ENCODE results near the gene CYP2W1. TPM values are rescaled to one million over a fixed set of nuclear protein-coding genes. Genes with fewer than 3 reads are reported as not detected.
A peak's percentile ranks its signal among the peaks of the same experiment; 100 is the strongest.

The CYP2W1 gene
- total and polyA plus RNA-seq, 4 experiments from 2014 or later = not detected

GRCh38 chr7:969403-969802 lies 13.6 kb upstream of the CYP2W1 start:
- peaks cover 45% of the 10 kb centered on the region for H3K4me1 ChIP-seq (ENCODE audit: insufficient read depth, low read length)
- no peaks in the 10 kb centered on the region for H3K9me3 ChIP-seq (ENCODE audit: control insufficient read depth in 1 of 2, low read length in 2 of 2)
- H3K4me3 ChIP-seq (ENCODE audit: low read length in 2 of 2) = no peak overlapping the region
- POLR2A ChIA-PET (ENCODE audit: partially characterized antibody) = no interaction called here
- CTCF ChIA-PET (ENCODE audit: partially characterized antibody) = no interaction called here
- intact Hi-C loops (cut with micrococcal nuclease) = no loop called here
- no peak for DNase-seq
- H3K27ac ChIP-seq (ENCODE audit: low read depth, low read length) = no peak overlapping the region
- H3K36me3 ChIP-seq (ENCODE audit: insufficient read depth, low read length) = peaks cover 54% of the 10 kb centered on the region
- Mint-ChIP-seq H3K27ac (no peak overlapping the region), H3K4me1 (peaks cover 22 to 49% (median 33%) of the 10 kb centered on the region in 4 donors), H3K4me3 (no peak overlapping the region), H3K36me3 (peaks cover 26 to 42% of the 10 kb centered on the region in 2 donors), H3K27me3 (no peaks in the 10 kb centered on the region), H3K9me3 (no peaks in the 10 kb centered on the region)
- H3K27me3 ChIP-seq (ENCODE audit: insufficient read depth, low read length) = no peaks in the 10 kb centered on the region

GRCh38 chr7:970744-971143 lies 12.2 kb upstream of the CYP2W1 start:
- peaks cover 37% of the 10 kb centered on the region for H3K4me1 ChIP-seq (ENCODE audit: insufficient read depth, low read length)
- H3K27me3 ChIP-seq (ENCODE audit: insufficient read depth, low read length) = no peaks in the 10 kb centered on the region
- no peak for DNase-seq
- H3K27me3 Mint-ChIP-seq = no peaks in the 10 kb centered on the region
- CTCF ChIA-PET (ENCODE audit: partially characterized antibody) = interaction anchor here (0.7 to 1.2 kb wide), 2 partner anchors 23 to 62 kb away, joined by 3 read pairs; no protein-coding TSS in a partner anchor
- H3K36me3 Mint-ChIP-seq = peaks cover 26 to 45% of the 10 kb centered on the region in 2 donors
- H3K9me3 Mint-ChIP-seq = no peaks in the 10 kb centered on the region
- no peaks in the 10 kb centered on the region for H3K9me3 ChIP-seq (ENCODE audit: control insufficient read depth in 1 of 2, low read length in 2 of 2)
- H3K27ac Mint-ChIP-seq = peak overlapping the region in 5 of 7 donors; percentile 27 to 82 (median 36)
- no peak overlapping the region for H3K27ac ChIP-seq (ENCODE audit: low read depth, low read length)
- intact Hi-C loops (cut with micrococcal nuclease) = no loop called here
- H3K4me3 ChIP-seq (ENCODE audit: low read length in 2 of 2) = no peak overlapping the region
- peaks cover 54% of the 10 kb centered on the region for H3K36me3 ChIP-seq (ENCODE audit: insufficient read depth, low read length)
- H3K4me3 Mint-ChIP-seq = peak overlapping the region in 2 of 8 donors; percentile 13 to 61
- peaks cover 19 to 43% (median 31%) of the 10 kb centered on the region in 4 donors for H3K4me1 Mint-ChIP-seq
- POLR2A ChIA-PET (ENCODE audit: partially characterized antibody) = no interaction called here

- H3K36me3 ChIP-seq (ENCODE audit: insufficient read depth, low read length) = peaks cover 47% of the 10 kb centered on the region
- intact Hi-C loops (cut with micrococcal nuclease) = no loop called here
- peak overlapping the region in 3 of 7 donors; percentile 4 to 57 (median 31) for H3K27ac Mint-ChIP-seq
- peaks cover 26 to 41% of the 10 kb centered on the region in 2 donors for H3K36me3 Mint-ChIP-seq
- no peak overlapping the region for H3K27ac ChIP-seq (ENCODE audit: low read depth, low read length)
- H3K4me1 ChIP-seq (ENCODE audit: insufficient read depth, low read length) = peaks cover 38% of the 10 kb centered on the region
- ChIA-PET POLR2A (ENCODE audit: partially characterized antibody) (interaction anchor here (4.6 kb wide), 1 partner anchor 50 kb away, joined by 78 read pairs; no protein-coding TSS in a partner anchor), CTCF (ENCODE audit: partially characterized antibody) (interaction anchor here (2.1 to 7.9 kb wide), 3 partner anchors 21 to 93 kb away, joined by 5 to 54 read pairs (median 7); partner anchors contain the start of gene GPR146)
- DNase-seq = no peak
- H3K4me3 Mint-ChIP-seq = peak overlapping the region in 2 of 8 donors; percentile 10 to 15
- no peaks in the 10 kb centered on the region for H3K27me3 ChIP-seq (ENCODE audit: insufficient read depth, low read length)
- H3K9me3 Mint-ChIP-seq = no peaks in the 10 kb centered on the region
- H3K9me3 ChIP-seq (ENCODE audit: control insufficient read depth in 1 of 2, low read length in 2 of 2) = no peaks in the 10 kb centered on the region
- no peaks in the 10 kb centered on the region for H3K27me3 Mint-ChIP-seq
- no peak overlapping the region for H3K4me3 ChIP-seq (ENCODE audit: low read length in 2 of 2)
- H3K4me1 Mint-ChIP-seq = peaks cover 16 to 37% (median 27%) of the 10 kb centered on the region in 4 donors
These were observed 10.9 kb upstream of the CYP2W1 start for GRCh38 chr7:972110-972509.

- intact Hi-C loops (cut with micrococcal nuclease) = no loop called here
- Histone ChIP-seq H3K4me3 (ENCODE audit: low read length in 2 of 2) (no peak overlapping the region), H3K36me3 (ENCODE audit: insufficient read depth, low read length) (peaks cover 45% of the 10 kb centered on the region)
These were observed 10.2 kb upstream of the CYP2W1 start for GRCh38 chr7:972676-973309.

GRCh38 chr7:973312-973711 lies 9.7 kb upstream of the CYP2W1 start:
- Mint-ChIP-seq H3K4me1 (peaks cover 13 to 37% (median 26%) of the 10 kb centered on the region in 4 donors), H3K9me3 (no peaks in the 10 kb centered on the region), H3K36me3 (peaks cover 16 to 32% of the 10 kb centered on the region in 2 donors), H3K27me3 (no peaks in the 10 kb centered on the region), H3K27ac (peak overlapping the region in 5 of 7 donors; percentile 12 to 83 (median 65)), H3K4me3 (peak overlapping the region; percentile 15 to 66 (median 58))
- Histone ChIP-seq H3K36me3 (ENCODE audit: insufficient read depth, low read length) (peaks cover 40% of the 10 kb centered on the region), H3K27ac (ENCODE audit: low read depth, low read length) (no peak overlapping the region), H3K4me1 (ENCODE audit: insufficient read depth, low read length) (peaks cover 38% of the 10 kb centered on the region), H3K9me3 (ENCODE audit: control insufficient read depth in 1 of 2, low read length in 2 of 2) (no peaks in the 10 kb centered on the region), H3K4me3 (ENCODE audit: low read length in 2 of 2) (no peak overlapping the region), H3K27me3 (ENCODE audit: insufficient read depth, low read length) (no peaks in the 10 kb centered on the region)
- ChIA-PET CTCF (ENCODE audit: partially characterized antibody) (interaction anchor here (1.1 to 7.9 kb wide), 8 partner anchors 20 to 114 kb away, joined by 3 to 54 read pairs (median 4); partner anchors contain the start of gene GPR146), POLR2A (ENCODE audit: partially characterized antibody) (interaction anchor here (0.7 to 4.6 kb wide), 5 partner anchors 9 to 98 kb away, joined by 3 to 78 read pairs (median 7); partner anchors contain the start of gene GET4)
- intact Hi-C loops (cut with micrococcal nuclease) = no loop called here
- DNase-seq = no peak

More at GRCh38 chr7:972676-973309, 10.2 kb upstream of the CYP2W1 start:
- POLR2A ChIA-PET (ENCODE audit: partially characterized antibody) = interaction anchor here (1.4 to 4.6 kb wide), 3 partner anchors 8 to 51 kb away, joined by 3 to 78 read pairs (median 7); no protein-coding TSS in a partner anchor
- peak overlapping the region; percentile 15 to 66 (median 58) for H3K4me3 Mint-ChIP-seq
- H3K36me3 Mint-ChIP-seq = peaks cover 20 to 35% of the 10 kb centered on the region in 2 donors
- peaks cover 38% of the 10 kb centered on the region for H3K4me1 ChIP-seq (ENCODE audit: insufficient read depth, low read length)
- no peaks in the 10 kb centered on the region for H3K27me3 ChIP-seq (ENCODE audit: insufficient read depth, low read length)
- no peaks in the 10 kb centered on the region for H3K9me3 Mint-ChIP-seq
- H3K27ac Mint-ChIP-seq = peak overlapping the region in 3 of 7 donors; percentile 12 to 65 (median 57)
- no peak overlapping the region for H3K27ac ChIP-seq (ENCODE audit: low read depth, low read length)
- peaks cover 14 to 37% (median 26%) of the 10 kb centered on the region in 4 donors for H3K4me1 Mint-ChIP-seq
- CTCF ChIA-PET (ENCODE audit: partially characterized antibody) = interaction anchor here (1.1 to 7.9 kb wide), 5 partner anchors 20 to 100 kb away, joined by 3 to 54 read pairs (median 5); partner anchors contain the start of gene GPR146
- no peaks in the 10 kb centered on the region for H3K27me3 Mint-ChIP-seq
- H3K9me3 ChIP-seq (ENCODE audit: control insufficient read depth in 1 of 2, low read length in 2 of 2) = no peaks in the 10 kb centered on the region
- DNase-seq = no peak

- peak overlapping the region; percentile 99 for H3K27ac ChIP-seq (ENCODE audit: low read depth, low read length)
- no peaks in the 10 kb centered on the region for H3K9me3 Mint-ChIP-seq
- H3K27me3 ChIP-seq (ENCODE audit: insufficient read depth, low read length) = no peaks in the 10 kb centered on the region
- POLR2A ChIA-PET (ENCODE audit: partially characterized antibody) = interaction anchor here (0.7 to 4.6 kb wide), 8 partner anchors 10 to 99 kb away, joined by 5 to 78 read pairs (median 7); partner anchors contain the start of gene GET4
- peak overlapping the region; percentile 89 to 96 (median 94) for H3K4me3 Mint-ChIP-seq
- peak overlapping the region; percentile 90 to 97 (median 93) for H3K27ac Mint-ChIP-seq
- no peaks in the 10 kb centered on the region for H3K9me3 ChIP-seq (ENCODE audit: control insufficient read depth in 1 of 2, low read length in 2 of 2)
- H3K27me3 Mint-ChIP-seq = no peaks in the 10 kb centered on the region
- intact Hi-C loops (cut with micrococcal nuclease) = loop anchor here (2.0 kb wide), 1 partner anchor 55 kb away; no protein-coding TSS in a partner anchor
- H3K4me3 ChIP-seq (ENCODE audit: low read length in 2 of 2) = peak overlapping the region; percentile 58 to 94
- peaks cover 31% of the 10 kb centered on the region for H3K36me3 ChIP-seq (ENCODE audit: insufficient read depth, low read length)
- H3K36me3 Mint-ChIP-seq = peaks cover 16 to 25% of the 10 kb centered on the region in 2 donors
- peak in 1 of 5 donors; percentile 59 for DNase-seq
- peaks cover 13 to 37% (median 26%) of the 10 kb centered on the region in 4 donors for H3K4me1 Mint-ChIP-seq
- CTCF ChIA-PET (ENCODE audit: partially characterized antibody) = interaction anchor here (1.1 to 7.9 kb wide), 8 partner anchors 15 to 196 kb away, joined by 3 to 54 read pairs (median 4); no protein-coding TSS in a partner anchor
- H3K4me1 ChIP-seq (ENCODE audit: insufficient read depth, low read length) = peaks cover 38% of the 10 kb centered on the region
These were observed 8.8 kb upstream of the CYP2W1 start for GRCh38 chr7:974172-974571.

Measured in CD4-positive, alpha-beta memory T cell (primary cell).